Activated CD4-positive, alpha-beta T cell treated with anti-CD3 and anti-CD28 coated beads, Interleukin-2, amount 10 ng/mL, durations not matched to agents 7 days and 5 days (primary cell): ENCODE data around the gene IFIT3. TPM values are rescaled to one million over a fixed set of nuclear protein-coding genes. Genes with fewer than 3 reads are reported as not detected.
A peak's percentile ranks its signal among the peaks of the same experiment; 100 is the strongest.

Source experiments
- CTCF ChIA-PET: fragments of 350-600 bp; sonication (Branson Sonifier 250); formaldehyde crosslinking; loops from one replicate; lab custom pipeline; 2021; ENCODE audit warnings: antibody characterized with exemption; lab: Charles Lee
- POLR2A ChIA-PET: fragments of 350-600 bp; sonication (Branson Sonifier 250); formaldehyde crosslinking; loops from one replicate; lab custom pipeline; 2021; ENCODE audit warnings: antibody characterized with exemption; lab: Charles Lee
- DNase-seq: peaks from one replicate; pipeline ENCODE4 v3.0.0-alpha.2; 2020
- H3K27ac Mint-ChIP-seq: one replicate; pipeline ENCODE4 v1.8.0; 2021; ENCODE audit warnings: mild to moderate bottlenecking, moderate library complexity, mixed read lengths
- H3K27me3 Mint-ChIP-seq: one replicate; pipeline ENCODE4 v1.8.0; 2021; ENCODE audit warnings: mixed read lengths
- H3K36me3 Mint-ChIP-seq: one replicate; pipeline ENCODE4 v1.8.0; 2021; ENCODE audit warnings: low read depth, mixed read lengths
- H3K4me1 Mint-ChIP-seq: one replicate; pipeline ENCODE4 v1.8.0; 2021; ENCODE audit warnings: mixed read lengths
- H3K4me3 Mint-ChIP-seq: one replicate; pipeline ENCODE4 v1.8.0; 2021; ENCODE audit warnings: mild to moderate bottlenecking, moderate library complexity, mixed read lengths
- H3K9me3 Mint-ChIP-seq: one replicate; pipeline ENCODE4 v1.8.0; 2021; ENCODE audit warnings: mixed read lengths
- total RNA-seq, 2 experiments: library from RNA; stranded (reverse); gene quantifications; one replicate each; pipeline ENCODE4 v1.2.3, GENCODE V29; 2021

IFIT3 gene
- total RNA-seq, 2 experiments from 2014 or later: 51.1 to 55.4 TPM

DNA sequence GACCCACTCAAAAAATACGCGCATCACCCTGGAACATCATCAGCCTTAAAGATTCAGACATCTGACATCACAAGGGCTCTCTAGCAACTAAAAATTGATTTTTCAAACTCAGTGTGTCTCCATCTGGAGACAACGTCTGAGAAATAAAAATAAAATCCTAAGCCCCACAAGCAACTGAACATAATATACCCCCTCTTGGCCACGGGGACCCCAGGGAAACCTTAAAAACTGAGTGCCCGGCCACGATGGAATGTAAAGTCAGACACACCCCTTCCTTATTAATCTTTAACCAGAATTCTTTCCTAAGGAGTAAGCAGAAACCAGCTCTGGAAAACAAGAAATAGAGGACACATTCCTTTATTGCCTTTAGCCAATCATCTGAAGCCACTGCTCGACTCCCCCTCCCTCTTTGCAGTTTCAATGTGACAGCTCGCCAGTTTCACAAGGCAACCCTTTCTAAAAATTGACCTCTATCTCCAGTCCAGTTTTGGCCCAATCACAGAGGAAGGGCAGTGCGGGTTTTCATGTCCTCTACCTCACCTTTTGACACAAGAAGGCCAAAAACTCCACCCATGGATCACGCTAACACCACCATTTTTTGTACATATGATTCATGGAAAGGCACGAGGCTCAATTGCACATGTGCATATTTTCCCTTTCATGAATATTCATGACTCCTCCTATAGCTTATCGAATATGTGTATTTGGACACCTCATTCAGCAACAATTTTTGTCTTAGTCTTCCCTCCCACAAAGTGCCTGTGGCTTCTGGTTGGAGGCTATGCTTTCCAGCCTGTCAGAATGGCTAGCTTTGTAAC, 24.2 kb downstream of the IFIT3 start:
- peaks cover 3% of the 10 kb centered on the region for H3K36me3 Mint-ChIP-seq
- ChIA-PET POLR2A (interaction anchor here (0.6 kb wide), 1 partner anchor 50 kb away, joined by 3 read pairs; the partner anchor contains the start of gene IFIT2), CTCF (interaction anchor here (0.9 to 1.5 kb wide), 3 partner anchors 8 to 22 kb away, joined by 3 to 4 read pairs (median 3); no protein-coding TSS in a partner anchor)
- peaks cover 24% of the 10 kb centered on the region for H3K4me1 Mint-ChIP-seq
- H3K27me3 Mint-ChIP-seq: peaks cover 39% of the 10 kb centered on the region
- DNase-seq: no peak
- no peak overlapping the region for H3K4me3 Mint-ChIP-seq
- no peak overlapping the region for H3K27ac Mint-ChIP-seq
- H3K9me3 Mint-ChIP-seq: no peaks in the 10 kb centered on the region

GRCh38 chr10:89352802-89353201, 25.0 kb downstream of the IFIT3 start:
- Mint-ChIP-seq H3K27me3 (peaks cover 37% of the 10 kb centered on the region), H3K27ac (no peak overlapping the region), H3K9me3 (no peaks in the 10 kb centered on the region), H3K4me1 (peaks cover 24% of the 10 kb centered on the region), H3K36me3 (peaks cover 3% of the 10 kb centered on the region), H3K4me3 (no peak overlapping the region)
- CTCF ChIA-PET: interaction anchor here (0.9 to 1.5 kb wide), 3 partner anchors 9 to 22 kb away, joined by 3 to 4 read pairs (median 3); no protein-coding TSS in a partner anchor
- POLR2A ChIA-PET: interaction anchor here (0.6 kb wide), 1 partner anchor 34 kb away, joined by 5 read pairs; no protein-coding TSS in a partner anchor
- DNase-seq: no peak

DNA sequence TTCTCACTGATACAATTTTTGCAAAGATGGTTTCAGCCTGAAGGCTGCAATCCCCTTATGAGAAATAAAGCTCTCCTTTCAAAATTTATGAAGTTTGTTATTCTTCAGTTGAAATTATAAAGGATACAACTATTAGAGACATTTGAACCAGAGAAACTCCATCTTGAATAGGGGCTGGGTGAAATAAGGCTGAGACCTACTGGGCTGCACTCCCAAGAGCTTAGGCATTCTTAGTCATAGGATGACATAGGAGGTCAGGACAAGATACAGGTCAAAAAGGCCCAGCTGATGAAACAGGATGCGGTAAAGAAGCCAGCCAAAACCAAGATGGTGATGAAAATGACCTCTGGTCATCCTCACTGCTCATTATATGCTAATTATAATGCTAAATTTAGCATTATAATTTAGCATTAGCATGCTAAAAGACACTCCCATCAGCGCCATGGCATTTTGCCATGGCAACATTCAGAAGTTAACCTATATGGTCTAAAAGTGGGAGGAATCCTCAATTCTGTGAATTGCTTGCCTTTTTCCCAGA, 27.7 kb downstream of the IFIT3 start:
- Mint-ChIP-seq H3K4me1 (peaks cover 19% of the 10 kb centered on the region), H3K9me3 (no peaks in the 10 kb centered on the region), H3K36me3 (peaks cover 3% of the 10 kb centered on the region), H3K27me3 (peaks cover 26% of the 10 kb centered on the region), H3K4me3 (no peak overlapping the region), H3K27ac (no peak overlapping the region)
- DNase-seq: no peak
- ChIA-PET CTCF (interaction anchor here (0.6 to 1.3 kb wide), 3 partner anchors 9 to 14 kb away, joined by 3 read pairs; no protein-coding TSS in a partner anchor), POLR2A (no interaction called here)

- ChIA-PET POLR2A (no interaction called here), CTCF (interaction anchor here (1.4 kb wide), 1 partner anchor 12 kb away, joined by 4 read pairs; no protein-coding TSS in a partner anchor)
- peaks cover 24% of the 10 kb centered on the region for H3K27me3 Mint-ChIP-seq
- no peaks in the 10 kb centered on the region for H3K9me3 Mint-ChIP-seq
- H3K4me1 Mint-ChIP-seq: peaks cover 3% of the 10 kb centered on the region
- peaks cover 3% of the 10 kb centered on the region for H3K36me3 Mint-ChIP-seq
- H3K4me3 Mint-ChIP-seq: no peak overlapping the region
- DNase-seq: no peak
- no peak overlapping the region for H3K27ac Mint-ChIP-seq
Observed at GRCh38 chr10:89357096-89357495, 29.3 kb downstream of the IFIT3 start.

DNA sequence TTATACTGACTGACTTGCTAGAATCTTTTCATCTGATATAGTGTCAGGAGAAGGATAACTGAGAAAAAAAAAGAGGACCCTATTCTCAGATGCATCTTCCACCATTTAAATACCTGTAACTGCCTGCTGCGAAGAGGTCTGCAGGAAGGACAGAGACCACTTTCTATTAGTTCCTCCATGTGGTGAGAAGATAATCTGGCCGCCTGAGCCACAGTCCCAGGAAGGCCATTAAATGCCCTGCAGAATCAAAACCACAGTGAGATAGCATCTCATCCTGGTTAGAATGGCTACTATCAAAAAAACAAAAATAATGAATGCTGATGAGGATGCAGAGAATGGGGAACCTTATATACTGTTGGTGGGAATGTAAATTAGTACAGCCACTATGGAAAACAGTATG, 30.2 kb downstream of the IFIT3 start:
- no peak for DNase-seq
- Mint-ChIP-seq H3K27me3 (peaks cover 18% of the 10 kb centered on the region), H3K9me3 (no peaks in the 10 kb centered on the region), H3K36me3 (peaks cover 3% of the 10 kb centered on the region), H3K4me1 (peaks cover 2% of the 10 kb centered on the region), H3K4me3 (no peak overlapping the region), H3K27ac (no peak overlapping the region)
- ChIA-PET CTCF (interaction anchor here (0.5 to 1.4 kb wide), 2 partner anchors 11 to 125 kb away, joined by 3 to 4 read pairs; no protein-coding TSS in a partner anchor), POLR2A (no interaction called here)

DNA sequence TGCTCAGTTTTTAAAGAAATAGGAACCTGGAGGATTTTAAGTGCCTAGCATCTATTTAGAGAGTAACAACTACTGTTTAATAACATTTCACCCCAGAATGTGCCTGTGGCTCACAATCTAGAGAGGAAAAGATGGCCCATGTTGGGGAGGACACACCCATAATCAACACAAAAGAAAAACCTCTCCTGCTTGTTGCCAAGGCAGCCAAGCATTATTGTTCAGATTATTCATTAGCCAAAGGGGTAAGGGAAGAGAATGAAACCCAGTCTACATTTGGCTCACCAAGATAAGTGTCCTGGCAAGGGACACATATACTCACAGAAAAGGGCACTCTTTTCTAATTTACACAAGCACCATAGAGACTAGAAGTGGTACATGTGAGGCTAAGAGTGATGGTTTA, 32.4 kb downstream of the IFIT3 start:
- Mint-ChIP-seq H3K27me3 (peaks cover 13% of the 10 kb centered on the region), H3K9me3 (no peaks in the 10 kb centered on the region), H3K27ac (no peak overlapping the region), H3K4me3 (no peak overlapping the region), H3K4me1 (peaks cover 17% of the 10 kb centered on the region), H3K36me3 (no peaks in the 10 kb centered on the region)
- no peak for DNase-seq
- ChIA-PET POLR2A (no interaction called here), CTCF (no interaction called here)

GRCh38 chr10:89362929-89363328, 35.1 kb downstream of the IFIT3 start:
- Mint-ChIP-seq H3K4me3 (no peak overlapping the region), H3K36me3 (peaks cover 2% of the 10 kb centered on the region), H3K9me3 (peaks cover 2% of the 10 kb centered on the region), H3K27ac (no peak overlapping the region), H3K4me1 (peaks cover 24% of the 10 kb centered on the region), H3K27me3 (peaks cover 15% of the 10 kb centered on the region)
- CTCF ChIA-PET: interaction anchor here (0.7 to 1.6 kb wide), 4 partner anchors 15 to 121 kb away, joined by 3 to 4 read pairs (median 4); partner anchors contain the start of gene IFIT1B
- POLR2A ChIA-PET: no interaction called here
- DNase-seq: no peak

GRCh38 chr10:89363729-89364442, 36.1 kb downstream of the IFIT3 start:
- POLR2A ChIA-PET: interaction anchor here (0.5 kb wide), 1 partner anchor 434 kb away, joined by 3 read pairs; no protein-coding TSS in a partner anchor
- Mint-ChIP-seq H3K9me3 (peaks cover 2% of the 10 kb centered on the region), H3K27me3 (peaks cover 8% of the 10 kb centered on the region), H3K36me3 (peaks cover 2% of the 10 kb centered on the region), H3K4me1 (peaks cover 26% of the 10 kb centered on the region), H3K4me3 (no peak overlapping the region), H3K27ac (no peak overlapping the region)
- CTCF ChIA-PET: interaction anchor here (0.7 to 1.3 kb wide), 3 partner anchors 15 to 69 kb away, joined by 3 to 4 read pairs (median 4); no protein-coding TSS in a partner anchor
- DNase-seq: no peak

GRCh38 chr10:89364531-89364930, 36.7 kb downstream of the IFIT3 start:
- H3K4me1 Mint-ChIP-seq: peaks cover 31% of the 10 kb centered on the region
- no peak overlapping the region for H3K27ac Mint-ChIP-seq
- no peak overlapping the region for H3K4me3 Mint-ChIP-seq
- H3K27me3 Mint-ChIP-seq: peaks cover 9% of the 10 kb centered on the region
- ChIA-PET CTCF (interaction anchor here (0.7 to 1.3 kb wide), 3 partner anchors 12 to 22 kb away, joined by 3 to 4 read pairs (median 4); no protein-coding TSS in a partner anchor), POLR2A (interaction anchor here (0.5 kb wide), 1 partner anchor 434 kb away, joined by 3 read pairs; no protein-coding TSS in a partner anchor)
- peaks cover 2% of the 10 kb centered on the region for H3K9me3 Mint-ChIP-seq
- H3K36me3 Mint-ChIP-seq: peaks cover 2% of the 10 kb centered on the region
- DNase-seq: no peak

- no peak overlapping the region for H3K27ac Mint-ChIP-seq
- no peak overlapping the region for H3K4me3 Mint-ChIP-seq
- H3K27me3 Mint-ChIP-seq: peaks cover 7% of the 10 kb centered on the region
- H3K4me1 Mint-ChIP-seq: peaks cover 32% of the 10 kb centered on the region
- DNase-seq: peak; percentile 16
- peaks cover 2% of the 10 kb centered on the region for H3K9me3 Mint-ChIP-seq
- POLR2A ChIA-PET: interaction anchor here (1.0 kb wide), 1 partner anchor 65 kb away, joined by 3 read pairs; the partner anchor contains the start of gene IFIT2
- CTCF ChIA-PET: interaction anchor here (0.7 kb wide), 1 partner anchor 709 kb away, joined by 4 read pairs; no protein-coding TSS in a partner anchor
- peaks cover 2% of the 10 kb centered on the region for H3K36me3 Mint-ChIP-seq
Observed at GRCh38 chr10:89367529-89367928, 39.7 kb downstream of the IFIT3 start.

GRCh38 chr10:89368129-89368528, 40.3 kb downstream of the IFIT3 start:
- Mint-ChIP-seq H3K36me3 (peaks cover 2% of the 10 kb centered on the region), H3K4me3 (no peak overlapping the region), H3K4me1 (peaks cover 29% of the 10 kb centered on the region), H3K27ac (no peak overlapping the region), H3K27me3 (peaks cover 7% of the 10 kb centered on the region), H3K9me3 (peaks cover 2% of the 10 kb centered on the region)
- CTCF ChIA-PET: interaction anchor here (1.1 kb wide), 1 partner anchor 11 kb away, joined by 4 read pairs; no protein-coding TSS in a partner anchor
- DNase-seq: no peak
- POLR2A ChIA-PET: interaction anchor here (1.0 kb wide), 1 partner anchor 66 kb away, joined by 3 read pairs; the partner anchor contains the start of gene IFIT2
